HEK293 (cell line): ENCODE results near the gene LRP1B.

Experiments
- ZFP3 ChIP-seq: fragments of 450-650 bp; formaldehyde crosslinking; IDR thresholded peaks from 2 replicates; pipeline ENCODE4 v1.5.1; 2016; ENCODE audit warnings: low read depth, missing biosample characterization, missing genetic modification characterization
- ZNF133 ChIP-seq: fragments of 450-650 bp; formaldehyde crosslinking; IDR thresholded peaks from 2 replicates; pipeline ENCODE4 v1.5.1; 2016; ENCODE audit warnings: missing biosample characterization, missing genetic modification characterization
- ZNF521 ChIP-seq: fragments of 450-650 bp; formaldehyde crosslinking; IDR thresholded peaks from 2 replicates; pipeline ENCODE4 v1.5.1; 2017; ENCODE audit warnings: missing biosample characterization, mild to moderate bottlenecking, missing genetic modification characterization
- ZNF558 ChIP-seq: fragments of 450-650 bp; formaldehyde crosslinking; IDR thresholded peaks from 2 replicates; pipeline ENCODE4 v1.5.1; 2016; ENCODE audit warnings: missing biosample characterization, missing genetic modification characterization
- ZNF664 ChIP-seq: fragments of 450-650 bp; formaldehyde crosslinking; IDR thresholded peaks from 2 replicates; pipeline ENCODE4 v1.5.1; 2016; ENCODE audit warnings: missing biosample characterization, missing genetic modification characterization
- ZNF704 ChIP-seq: fragments of 450-650 bp; formaldehyde crosslinking; IDR thresholded peaks from 2 replicates; pipeline ENCODE4 v1.5.1; 2016; ENCODE audit warnings: missing biosample characterization, missing genetic modification characterization
- ZNF791 ChIP-seq: fragments of 450-650 bp; formaldehyde crosslinking; IDR thresholded peaks from 2 replicates; pipeline ENCODE4 v1.5.1; 2016; ENCODE audit warnings: missing biosample characterization, missing genetic modification characterization
- ZNF830 ChIP-seq: fragments of 450-650 bp; IDR thresholded peaks from 2 replicates; pipeline ENCODE4 v1.5.0; 2018; ENCODE audit warnings: missing biosample characterization, missing genetic modification characterization, low read depth, mild to moderate bottlenecking, moderate library complexity
- TF ChIP-seq, protein P1 (sequence below): fragments of 450-650 bp; formaldehyde crosslinking; IDR thresholded peaks from 2 replicates; pipeline ENCODE4 v1.5.1; 2016; ENCODE audit warnings: missing biosample characterization, missing genetic modification characterization
- TF ChIP-seq, protein P2 (sequence below): fragments of 450-650 bp; formaldehyde crosslinking; IDR thresholded peaks from 2 replicates; pipeline ENCODE4 v1.5.1; 2016; ENCODE audit warnings: missing biosample characterization, missing genetic modification characterization
- TF ChIP-seq, protein P3 (sequence below): fragments of 450-650 bp; formaldehyde crosslinking; IDR thresholded peaks from 2 replicates; pipeline ENCODE4 v1.5.1; 2017; ENCODE audit warnings: missing biosample characterization, missing genetic modification characterization

- TF ChIP-seq ZNF704 (tag by site-specific recombination) (no peak), ZNF664 (tag by site-specific recombination) (no peak), ZNF133 (no peak), ZFP3 (tag by site-specific recombination) (no peak), ZNF558 (no peak), ZNF521 (no peak), ZNF791 (tag by site-specific recombination) (no peak), ZNF830 (tag by site-specific recombination) (no peak)
- TF ChIP-seq, protein P1, sequence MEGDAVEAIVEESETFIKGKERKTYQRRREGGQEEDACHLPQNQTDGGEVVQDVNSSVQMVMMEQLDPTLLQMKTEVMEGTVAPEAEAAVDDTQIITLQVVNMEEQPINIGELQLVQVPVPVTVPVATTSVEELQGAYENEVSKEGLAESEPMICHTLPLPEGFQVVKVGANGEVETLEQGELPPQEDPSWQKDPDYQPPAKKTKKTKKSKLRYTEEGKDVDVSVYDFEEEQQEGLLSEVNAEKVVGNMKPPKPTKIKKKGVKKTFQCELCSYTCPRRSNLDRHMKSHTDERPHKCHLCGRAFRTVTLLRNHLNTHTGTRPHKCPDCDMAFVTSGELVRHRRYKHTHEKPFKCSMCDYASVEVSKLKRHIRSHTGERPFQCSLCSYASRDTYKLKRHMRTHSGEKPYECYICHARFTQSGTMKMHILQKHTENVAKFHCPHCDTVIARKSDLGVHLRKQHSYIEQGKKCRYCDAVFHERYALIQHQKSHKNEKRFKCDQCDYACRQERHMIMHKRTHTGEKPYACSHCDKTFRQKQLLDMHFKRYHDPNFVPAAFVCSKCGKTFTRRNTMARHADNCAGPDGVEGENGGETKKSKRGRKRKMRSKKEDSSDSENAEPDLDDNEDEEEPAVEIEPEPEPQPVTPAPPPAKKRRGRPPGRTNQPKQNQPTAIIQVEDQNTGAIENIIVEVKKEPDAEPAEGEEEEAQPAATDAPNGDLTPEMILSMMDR (tag by site-specific recombination), result no peak
- TF ChIP-seq, protein P2, sequence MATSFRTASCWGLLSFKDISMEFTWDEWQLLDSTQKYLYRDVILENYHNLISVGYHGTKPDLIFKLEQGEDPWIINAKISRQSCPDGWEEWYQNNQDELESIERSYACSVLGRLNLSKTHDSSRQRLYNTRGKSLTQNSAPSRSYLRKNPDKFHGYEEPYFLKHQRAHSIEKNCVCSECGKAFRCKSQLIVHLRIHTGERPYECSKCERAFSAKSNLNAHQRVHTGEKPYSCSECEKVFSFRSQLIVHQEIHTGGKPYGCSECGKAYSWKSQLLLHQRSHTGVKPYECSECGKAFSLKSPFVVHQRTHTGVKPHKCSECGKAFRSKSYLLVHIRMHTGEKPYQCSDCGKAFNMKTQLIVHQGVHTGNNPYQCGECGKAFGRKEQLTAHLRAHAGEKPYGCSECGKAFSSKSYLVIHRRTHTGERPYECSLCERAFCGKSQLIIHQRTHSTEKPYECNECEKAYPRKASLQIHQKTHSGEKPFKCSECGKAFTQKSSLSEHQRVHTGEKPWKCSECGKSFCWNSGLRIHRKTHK (tag by site-specific recombination), result no peak
- TF ChIP-seq, protein P3, sequence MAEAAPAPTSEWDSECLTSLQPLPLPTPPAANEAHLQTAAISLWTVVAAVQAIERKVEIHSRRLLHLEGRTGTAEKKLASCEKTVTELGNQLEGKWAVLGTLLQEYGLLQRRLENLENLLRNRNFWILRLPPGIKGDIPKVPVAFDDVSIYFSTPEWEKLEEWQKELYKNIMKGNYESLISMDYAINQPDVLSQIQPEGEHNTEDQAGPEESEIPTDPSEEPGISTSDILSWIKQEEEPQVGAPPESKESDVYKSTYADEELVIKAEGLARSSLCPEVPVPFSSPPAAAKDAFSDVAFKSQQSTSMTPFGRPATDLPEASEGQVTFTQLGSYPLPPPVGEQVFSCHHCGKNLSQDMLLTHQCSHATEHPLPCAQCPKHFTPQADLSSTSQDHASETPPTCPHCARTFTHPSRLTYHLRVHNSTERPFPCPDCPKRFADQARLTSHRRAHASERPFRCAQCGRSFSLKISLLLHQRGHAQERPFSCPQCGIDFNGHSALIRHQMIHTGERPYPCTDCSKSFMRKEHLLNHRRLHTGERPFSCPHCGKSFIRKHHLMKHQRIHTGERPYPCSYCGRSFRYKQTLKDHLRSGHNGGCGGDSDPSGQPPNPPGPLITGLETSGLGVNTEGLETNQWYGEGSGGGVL (tag by site-specific recombination), result no peak
Measured at GRCh38 chr2:140770645-140771044, 1360.2 kb downstream of the LRP1B start.
